ENCODE results near the gene TTLL8. TPM values are rescaled to one million over a fixed set of nuclear protein-coding genes. Genes with fewer than 3 reads are reported as not detected.

Gene TTLL8
- total RNA-seq, 1 donor from 2014 or later = not detected

GRCh38 chr22:50011447-50012210 is 46.5 kb downstream of the TTLL8 start:
- H3K4me1 ChIP-seq (ENCODE audit: control insufficient read depth in 3 of 3, insufficient read depth in 3 of 3, low read length in 3 of 3) = no peaks in the 10 kb centered on the region
- peaks cover 48 to 69% (median 59%) of the 10 kb centered on the region in 3 donors for H3K27me3 ChIP-seq (ENCODE audit: control insufficient read depth in 3 of 3, insufficient read depth in 3 of 3, low read length in 3 of 3)
- no peak overlapping the region for H3K4me3 ChIP-seq (ENCODE audit: low read length in 3 of 3)
- no peak overlapping the region for H3K27ac ChIP-seq (ENCODE audit: low read depth, low read length)
- H3K9me3 ChIP-seq (ENCODE audit: control insufficient read depth in 3 of 3, low read length in 3 of 3) = no peaks in the 10 kb centered on the region
- no peak overlapping the region for H3K9ac ChIP-seq (ENCODE audit: low read depth in 1 of 3, low read length in 3 of 3)
- H3K36me3 ChIP-seq (ENCODE audit: control insufficient read depth in 3 of 3, insufficient read depth in 3 of 3, low read length in 3 of 3) = no peaks in the 10 kb centered on the region

GRCh38 chr22:50010676-50011446 is 47.2 kb downstream of the TTLL8 start:
- H3K4me3 ChIP-seq (ENCODE audit: low read length in 3 of 3) = no peak overlapping the region
- H3K9ac ChIP-seq (ENCODE audit: low read depth in 1 of 3, low read length in 3 of 3) = no peak overlapping the region
- no peaks in the 10 kb centered on the region for H3K4me1 ChIP-seq (ENCODE audit: control insufficient read depth in 3 of 3, insufficient read depth in 3 of 3, low read length in 3 of 3)
- no peak overlapping the region for H3K27ac ChIP-seq (ENCODE audit: low read depth, low read length)
- no peaks in the 10 kb centered on the region for H3K9me3 ChIP-seq (ENCODE audit: control insufficient read depth in 3 of 3, low read length in 3 of 3)
- H3K36me3 ChIP-seq (ENCODE audit: control insufficient read depth in 3 of 3, insufficient read depth in 3 of 3, low read length in 3 of 3) = no peaks in the 10 kb centered on the region
- H3K27me3 ChIP-seq (ENCODE audit: control insufficient read depth in 3 of 3, insufficient read depth in 3 of 3, low read length in 3 of 3) = peaks cover 41 to 61% (median 51%) of the 10 kb centered on the region in 3 donors

GRCh38 chr22:50009765-50010675 is 48.1 kb downstream of the TTLL8 start:
- no peak overlapping the region for H3K4me3 ChIP-seq (ENCODE audit: low read length in 3 of 3)
- H3K9me3 ChIP-seq (ENCODE audit: control insufficient read depth in 3 of 3, low read length in 3 of 3) = no peaks in the 10 kb centered on the region
- no peak overlapping the region for H3K27ac ChIP-seq (ENCODE audit: low read depth, low read length)
- H3K4me1 ChIP-seq (ENCODE audit: control insufficient read depth in 3 of 3, insufficient read depth in 3 of 3, low read length in 3 of 3) = no peaks in the 10 kb centered on the region
- H3K36me3 ChIP-seq (ENCODE audit: control insufficient read depth in 3 of 3, insufficient read depth in 3 of 3, low read length in 3 of 3) = no peaks in the 10 kb centered on the region
- H3K27me3 ChIP-seq (ENCODE audit: control insufficient read depth in 3 of 3, insufficient read depth in 3 of 3, low read length in 3 of 3) = peaks cover 40 to 59% (median 50%) of the 10 kb centered on the region in 3 donors
- H3K9ac ChIP-seq (ENCODE audit: low read depth in 1 of 3, low read length in 3 of 3) = no peak overlapping the region

DNA sequence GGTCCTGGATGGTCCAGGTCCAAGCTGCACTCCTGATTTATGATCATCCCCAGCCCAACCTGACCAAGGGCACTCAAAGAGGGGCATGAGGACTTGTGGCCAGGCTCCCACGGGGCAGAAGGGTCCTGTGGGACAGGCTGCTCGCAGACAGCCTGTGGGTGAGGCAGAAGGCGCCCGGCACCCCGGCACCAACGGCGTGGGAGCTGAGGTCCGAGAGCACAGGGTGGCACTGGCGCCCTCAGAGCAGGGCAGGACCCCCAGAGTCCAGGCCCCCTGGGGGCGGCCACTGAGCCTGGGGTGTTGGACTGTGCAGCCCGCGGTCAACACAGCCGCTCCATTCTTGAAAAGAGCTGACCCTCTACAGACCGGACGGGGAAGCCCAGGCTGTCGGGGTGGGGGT is 48.8 kb downstream of the TTLL8 start:
- Histone ChIP-seq H3K27me3 (ENCODE audit: control insufficient read depth in 3 of 3, insufficient read depth in 3 of 3, low read length in 3 of 3) (peaks cover 35 to 55% (median 42%) of the 10 kb centered on the region in 3 donors), H3K36me3 (ENCODE audit: control insufficient read depth in 3 of 3, insufficient read depth in 3 of 3, low read length in 3 of 3) (no peaks in the 10 kb centered on the region), H3K27ac (ENCODE audit: low read depth, low read length) (no peak overlapping the region), H3K4me3 (ENCODE audit: low read length in 3 of 3) (no peak overlapping the region), H3K9ac (ENCODE audit: low read depth in 1 of 3, low read length in 3 of 3) (no peak overlapping the region), H3K4me1 (ENCODE audit: control insufficient read depth in 3 of 3, insufficient read depth in 3 of 3, low read length in 3 of 3) (no peaks in the 10 kb centered on the region), H3K9me3 (ENCODE audit: control insufficient read depth in 3 of 3, low read length in 3 of 3) (no peaks in the 10 kb centered on the region)

- Histone ChIP-seq H3K27ac (ENCODE audit: low read depth, low read length) (no peak overlapping the region), H3K4me3 (ENCODE audit: low read length in 3 of 3) (no peak overlapping the region), H3K9me3 (ENCODE audit: control insufficient read depth in 3 of 3, low read length in 3 of 3) (no peaks in the 10 kb centered on the region), H3K27me3 (ENCODE audit: control insufficient read depth in 3 of 3, insufficient read depth in 3 of 3, low read length in 3 of 3) (peaks cover 27 to 46% (median 34%) of the 10 kb centered on the region in 3 donors), H3K4me1 (ENCODE audit: control insufficient read depth in 3 of 3, insufficient read depth in 3 of 3, low read length in 3 of 3) (no peaks in the 10 kb centered on the region), H3K9ac (ENCODE audit: low read depth in 1 of 3, low read length in 3 of 3) (no peak overlapping the region), H3K36me3 (ENCODE audit: control insufficient read depth in 3 of 3, insufficient read depth in 3 of 3, low read length in 3 of 3) (no peaks in the 10 kb centered on the region)
These were observed 49.7 kb downstream of the TTLL8 start for GRCh38 chr22:50008151-50009040.

- no peak overlapping the region for H3K4me3 ChIP-seq (ENCODE audit: low read length in 3 of 3)
- H3K4me1 ChIP-seq (ENCODE audit: control insufficient read depth in 3 of 3, insufficient read depth in 3 of 3, low read length in 3 of 3) = no peaks in the 10 kb centered on the region
- H3K9ac ChIP-seq (ENCODE audit: low read depth in 1 of 3, low read length in 3 of 3) = no peak overlapping the region
- H3K27ac ChIP-seq (ENCODE audit: low read depth, low read length) = no peak overlapping the region
- no peaks in the 10 kb centered on the region for H3K36me3 ChIP-seq (ENCODE audit: control insufficient read depth in 3 of 3, insufficient read depth in 3 of 3, low read length in 3 of 3)
- H3K9me3 ChIP-seq (ENCODE audit: control insufficient read depth in 3 of 3, low read length in 3 of 3) = no peaks in the 10 kb centered on the region
- H3K27me3 ChIP-seq (ENCODE audit: control insufficient read depth in 3 of 3, insufficient read depth in 3 of 3, low read length in 3 of 3) = peaks cover 23 to 33% (median 25%) of the 10 kb centered on the region in 3 donors
These were observed 51.0 kb downstream of the TTLL8 start for GRCh38 chr22:50007057-50007511.

GRCh38 chr22:50004918-50005317 is 53.2 kb downstream of the TTLL8 start:
- H3K4me1 ChIP-seq (ENCODE audit: control insufficient read depth in 3 of 3, insufficient read depth in 3 of 3, low read length in 3 of 3) = no peaks in the 10 kb centered on the region
- H3K4me3 ChIP-seq (ENCODE audit: low read length in 3 of 3) = no peak overlapping the region
- no peaks in the 10 kb centered on the region for H3K36me3 ChIP-seq (ENCODE audit: control insufficient read depth in 3 of 3, insufficient read depth in 3 of 3, low read length in 3 of 3)
- no peaks in the 10 kb centered on the region for H3K9me3 ChIP-seq (ENCODE audit: control insufficient read depth in 3 of 3, low read length in 3 of 3)
- H3K27me3 ChIP-seq (ENCODE audit: control insufficient read depth in 3 of 3, insufficient read depth in 3 of 3, low read length in 3 of 3) = peaks cover 21 to 23% (median 22%) of the 10 kb centered on the region in 3 donors
- H3K27ac ChIP-seq (ENCODE audit: low read depth, low read length) = no peak overlapping the region
- H3K9ac ChIP-seq (ENCODE audit: low read depth in 1 of 3, low read length in 3 of 3) = no peak overlapping the region

DNA sequence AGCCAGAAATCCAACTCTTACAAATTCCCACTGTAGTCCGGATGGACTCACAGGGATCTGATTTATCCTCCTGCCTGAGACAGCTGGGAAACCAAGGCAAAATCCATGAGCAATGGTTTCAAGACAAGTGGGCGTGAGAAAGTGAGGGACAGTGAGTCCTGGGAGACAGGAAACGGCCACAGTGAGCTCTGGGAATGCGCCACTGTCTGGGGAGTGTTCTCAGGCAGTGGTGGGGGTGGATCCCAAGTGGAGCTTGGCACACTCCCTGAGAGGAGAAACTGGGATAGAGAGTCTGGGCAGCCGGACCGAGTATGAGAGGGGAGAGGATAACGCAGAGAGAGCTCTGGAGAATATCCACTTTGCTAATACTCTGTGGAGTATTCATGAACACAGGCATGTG is 55.3 kb downstream of the TTLL8 start:
- Histone ChIP-seq H3K9me3 (ENCODE audit: control insufficient read depth in 3 of 3, low read length in 3 of 3) (no peaks in the 10 kb centered on the region), H3K27ac (ENCODE audit: low read depth, low read length) (no peak overlapping the region), H3K4me1 (ENCODE audit: control insufficient read depth in 3 of 3, insufficient read depth in 3 of 3, low read length in 3 of 3) (no peaks in the 10 kb centered on the region), H3K27me3 (ENCODE audit: control insufficient read depth in 3 of 3, insufficient read depth in 3 of 3, low read length in 3 of 3) (peaks cover 21 to 32% (median 25%) of the 10 kb centered on the region in 3 donors), H3K9ac (ENCODE audit: low read depth in 1 of 3, low read length in 3 of 3) (no peak overlapping the region), H3K36me3 (ENCODE audit: control insufficient read depth in 3 of 3, insufficient read depth in 3 of 3, low read length in 3 of 3) (no peaks in the 10 kb centered on the region), H3K4me3 (ENCODE audit: low read length in 3 of 3) (no peak overlapping the region)
